Prostate gland (tissue), 2 donors: ENCODE results near the gene SEC14L3.

Experiments
- POLR2A ChIP-seq: fragments of 450-650 bp; IDR thresholded peaks from one replicate; pipeline ENCODE4 v1.6.1; 2016; ENCODE audit warnings: antibody characterized with exemption, mild to moderate bottlenecking
- POLR2AphosphoS5 ChIP-seq: sonication (generic); formaldehyde crosslinking; IDR thresholded peaks from one replicate; pipeline ENCODE4 v1.6.1; 2017; ENCODE audit warnings: antibody characterized with exemption
- TF ChIP-seq, protein P1 (sequence below), 4 experiments: fragments of 200-600 bp in 2 of 4; fragments of 450-650 bp in 2 of 4; sonication (generic) in 2 of 4; IDR thresholded peaks; 1 replicate in 3 of 4; 2 replicates in 1 of 4; pipeline ENCODE4 v1.5.1; 2016 to 2019; ENCODE audit warnings: antibody characterized with exemption in 4 of 4, mild to moderate bottlenecking in 2 of 4, moderate library complexity in 2 of 4

DNA sequence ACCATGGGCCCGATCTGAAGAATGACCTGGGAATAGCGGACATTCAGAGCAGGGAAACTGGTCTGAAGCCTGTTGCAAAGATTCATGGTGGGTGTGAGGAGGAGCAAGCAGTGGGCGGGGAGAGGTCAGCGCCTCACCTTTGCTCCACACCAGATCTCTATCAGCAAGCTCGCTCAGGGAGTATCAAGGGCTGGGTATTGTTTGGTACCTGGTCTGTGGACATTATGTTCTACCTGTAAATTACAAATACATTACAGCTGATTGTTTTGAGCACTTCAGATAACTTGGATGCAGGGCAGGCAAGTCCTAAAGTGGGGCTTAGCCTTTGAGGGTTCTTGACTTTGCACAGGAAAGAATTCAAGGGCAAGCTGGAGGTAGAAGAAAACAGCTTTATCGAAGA, 44.5 kb upstream of the SEC14L3 start:
- TF ChIP-seq, protein P1, sequence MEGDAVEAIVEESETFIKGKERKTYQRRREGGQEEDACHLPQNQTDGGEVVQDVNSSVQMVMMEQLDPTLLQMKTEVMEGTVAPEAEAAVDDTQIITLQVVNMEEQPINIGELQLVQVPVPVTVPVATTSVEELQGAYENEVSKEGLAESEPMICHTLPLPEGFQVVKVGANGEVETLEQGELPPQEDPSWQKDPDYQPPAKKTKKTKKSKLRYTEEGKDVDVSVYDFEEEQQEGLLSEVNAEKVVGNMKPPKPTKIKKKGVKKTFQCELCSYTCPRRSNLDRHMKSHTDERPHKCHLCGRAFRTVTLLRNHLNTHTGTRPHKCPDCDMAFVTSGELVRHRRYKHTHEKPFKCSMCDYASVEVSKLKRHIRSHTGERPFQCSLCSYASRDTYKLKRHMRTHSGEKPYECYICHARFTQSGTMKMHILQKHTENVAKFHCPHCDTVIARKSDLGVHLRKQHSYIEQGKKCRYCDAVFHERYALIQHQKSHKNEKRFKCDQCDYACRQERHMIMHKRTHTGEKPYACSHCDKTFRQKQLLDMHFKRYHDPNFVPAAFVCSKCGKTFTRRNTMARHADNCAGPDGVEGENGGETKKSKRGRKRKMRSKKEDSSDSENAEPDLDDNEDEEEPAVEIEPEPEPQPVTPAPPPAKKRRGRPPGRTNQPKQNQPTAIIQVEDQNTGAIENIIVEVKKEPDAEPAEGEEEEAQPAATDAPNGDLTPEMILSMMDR (IDR thresholded peaks at IDR 0.05) = no peak
- TF ChIP-seq POLR2AphosphoS5 (no peak), POLR2A (no peak)
